Lung (tissue), 12 donors: ENCODE data around the gene TMEM238. TPM values are rescaled to one million over a fixed set of nuclear protein-coding genes. Genes with fewer than 3 reads are reported as not detected.

Experiments
- ATAC-seq: fragments of 200-7000 bp; cut with Tn5 transposase; one replicate; pipeline ENCODE4 v1.9.1; 2020; ENCODE audit warnings: moderate number of reproducible peaks; ENCODE audit not compliant: insufficient read depth, low FRiP score
- DNase-seq, 3 donors: peaks; one replicate each; pipeline ENCODE4 v3.0.0-alpha.2; 2013 to 2017
- H3K27ac ChIP-seq, 2 donors: one replicate each; pipeline ENCODE4 v1.5.1; 2013; ENCODE audit warnings: mild to moderate bottlenecking in 2 of 2, moderate library complexity in 2 of 2, control low read depth in 1 of 2, inconsistent platforms in 1 of 2, low read depth in 1 of 2, low read length in 1 of 2
- H3K27me3 ChIP-seq, 3 donors: one replicate each; pipeline ENCODE4 v1.5.1; 2013; ENCODE audit warnings: low read length in 2 of 3; ENCODE audit not compliant: control insufficient read depth in 3 of 3, insufficient read depth in 3 of 3
- H3K36me3 ChIP-seq, 4 donors: one replicate each; pipeline ENCODE4 v1.5.1; 2013; ENCODE audit warnings: low read length in 4 of 4, mild to moderate bottlenecking in 1 of 4, moderate library complexity in 1 of 4; ENCODE audit not compliant: control insufficient read depth in 4 of 4, insufficient read depth in 4 of 4
- H3K4me1 ChIP-seq, 5 donors: one replicate each; pipeline ENCODE4 v1.5.1; 2013; ENCODE audit warnings: low read length in 5 of 5, mild to moderate bottlenecking in 2 of 5, moderate library complexity in 1 of 5; ENCODE audit not compliant: control insufficient read depth in 5 of 5, insufficient read depth in 5 of 5
- H3K4me3 ChIP-seq: one replicate; pipeline ENCODE4 v1.5.1; 2013; ENCODE audit warnings: mild to moderate bottlenecking, control low read depth, moderate library complexity
- H3K9ac ChIP-seq, 2 donors: one replicate each; pipeline ENCODE4 v1.5.1; 2013; ENCODE audit warnings: low read length in 2 of 2, control low read depth in 1 of 2; ENCODE audit not compliant: insufficient read depth in 1 of 2
- H3K9me3 ChIP-seq, 4 donors: one replicate each; pipeline ENCODE4 v1.5.1; 2013; ENCODE audit warnings: low read length in 3 of 4, mild to moderate bottlenecking in 1 of 4, moderate library complexity in 1 of 4; ENCODE audit not compliant: control insufficient read depth in 4 of 4, insufficient read depth in 3 of 4
- CTCF ChIP-seq: IDR thresholded peaks from 2 replicates; pipeline ENCODE4 v1.5.1; 2012; ENCODE audit warnings: mild to moderate bottlenecking; ENCODE audit errors: control extremely low read depth, extremely low read depth
- WGBS, 2 donors: extraction: QIAGEN DNeasy Blood & Tissue Kit; methylation state at CpG; one replicate each; pipeline ENCODE4 v1.1.7; 2013; 5-methylcytosine and 5-hydroxymethylcytosine counted together
- polyA plus RNA-seq, 2 donors: library from polyadenylated mRNA; stranded (reverse); fragments of 200-250 nt; gene quantifications; one replicate each; pipeline ENCODE4 v1.2.1, GENCODE V29; 2013
- total RNA-seq, 2 donors: library from RNA; depleted of rRNA in 1 of 2; stranded (reverse); fragments of >200 nt in 1 of 2; gene quantifications; one replicate each; pipeline ENCODE4 v1.2.1, GENCODE V29; 2014 to 2021
- donor health status: control.
- donor health status: control.
- donor health status: Bipolar disorder and iron deficiency.
- donor health status: healthy.
- donor health status: DM: yes; HTN: yes; CAD: no.

TMEM238 gene
- total and polyA plus RNA-seq, 4 donors = 0.43 to 31.0 (median 0.82) TPM

GRCh38 chr19:55385724-55386492, 1.8 kb upstream of the TMEM238 start, which contains the start of gene RPL28:
Gene RPL28 (plus strand): TSS chr19:55385932. CDS start chr19:55386358, 426 bp downstream.
- Histone ChIP-seq H3K4me3 (peak within 1 kb of the TSS; percentile 97), H3K27ac (peak within 1 kb of the TSS; percentile 93 to 97), H3K9me3 (peaks cover 0 to 2% (median 0%) of the 10 kb centered on the region in 4 donors), H3K36me3 (peaks cover 3 to 35% (median 21%) of the 10 kb centered on the region in 4 donors), H3K4me1 (peaks cover 7 to 41% (median 22%) of the 10 kb centered on the region in 5 donors), H3K27me3 (peaks cover 0 to 2% (median 0%) of the 10 kb centered on the region in 3 donors), H3K9ac (peak within 1 kb of the TSS; percentile 76 to 97)
- no peak for TF ChIP-seq CTCF
- ATAC-seq = peak; percentile 84
- DNase-seq = peak; percentile 99 to 100 (median 99)
- WGBS, 2 donors = 0% methylated on average over 67 to 68 of the region's 68 CpGs

DNA sequence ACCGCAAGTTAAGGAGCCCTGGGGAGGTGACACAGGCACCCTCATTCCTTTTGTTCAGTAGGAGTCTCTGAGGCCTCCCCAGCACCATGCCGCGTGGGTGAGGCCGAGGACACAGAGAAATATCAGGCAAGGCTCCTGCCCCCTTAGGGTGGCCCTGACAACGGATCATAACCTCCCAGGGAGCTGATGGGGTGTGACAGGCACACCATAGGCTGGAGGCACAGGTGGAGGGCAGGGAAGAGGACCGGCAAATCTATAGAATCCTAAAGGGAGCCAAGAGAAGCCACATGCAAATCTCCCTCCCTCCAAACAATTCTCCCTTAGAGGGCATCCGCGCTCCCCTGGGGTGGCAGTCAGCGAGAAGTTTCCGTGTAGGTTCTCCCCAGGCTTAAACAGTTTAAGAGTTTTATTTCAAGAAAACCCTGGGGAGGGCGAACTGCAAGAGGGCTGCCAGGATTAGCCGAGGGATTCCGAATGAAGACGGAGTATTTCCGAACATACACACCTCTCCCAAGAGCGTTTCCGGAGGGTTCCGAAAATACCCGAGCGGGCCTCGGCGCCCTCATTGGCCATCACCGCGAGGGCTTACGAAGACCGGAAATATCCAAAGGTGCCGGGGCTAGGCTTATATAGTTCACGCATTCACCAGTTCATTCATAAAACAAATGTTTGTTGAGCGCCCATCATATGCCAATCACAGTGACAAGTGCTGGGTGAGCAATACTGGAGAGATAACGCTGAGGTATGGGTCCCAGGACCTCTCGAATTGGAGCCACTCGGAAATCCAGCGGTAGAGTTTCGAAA, 1.0 kb upstream of the TMEM238 start:
- peak overlapping the region; percentile 65 to 97 for H3K9ac ChIP-seq
- ATAC-seq (peak; percentile 76), DNase-seq (peak; percentile 95 to 99 (median 97))
- H3K36me3 ChIP-seq = peaks cover 3 to 30% (median 19%) of the 10 kb centered on the region in 4 donors
- H3K4me3 ChIP-seq = peak overlapping the region; percentile 35
- H3K27me3 ChIP-seq = peaks cover 0 to 2% (median 0%) of the 10 kb centered on the region in 3 donors
- TF ChIP-seq CTCF = no peak
- H3K9me3 ChIP-seq = peaks cover 0 to 2% (median 0%) of the 10 kb centered on the region in 4 donors
- H3K27ac ChIP-seq = peak overlapping the region; percentile 93 to 97
- WGBS, 2 donors = 5 to 6% methylated on average over 34 of the region's 34 CpGs
- peaks cover 7 to 41% (median 22%) of the 10 kb centered on the region in 5 donors for H3K4me1 ChIP-seq

GRCh38 chr19:55383279-55384130, 587 bp downstream of the TMEM238 start:
- no peak for TF ChIP-seq CTCF
- Histone ChIP-seq H3K9ac (no peak overlapping the region), H3K36me3 (peaks cover 3 to 20% (median 9%) of the 10 kb centered on the region in 4 donors), H3K4me3 (peak overlapping the region; percentile 50), H3K27ac (peak overlapping the region; percentile 81 to 93), H3K9me3 (peaks cover 0 to 2% (median 0%) of the 10 kb centered on the region in 4 donors), H3K27me3 (peaks cover 0 to 2% (median 0%) of the 10 kb centered on the region in 3 donors), H3K4me1 (peaks cover 7 to 37% (median 22%) of the 10 kb centered on the region in 5 donors)
- peak; percentile 55 to 76 (median 73) for DNase-seq
- WGBS, 2 donors = 4 to 5% methylated on average over 76 to 88 of the region's 88 CpGs
- no peak for ATAC-seq
